K562 (cell line): ENCODE measurements around the gene LIN28A. TPM values are rescaled to one million over a fixed set of nuclear protein-coding genes. Genes with fewer than 3 reads are reported as not detected.

ENCODE experiments used
- BHLHE40 ChIP-seq: IDR thresholded peaks from 2 replicates; pipeline ENCODE4 v1.6.1; 2011; ENCODE audit warnings: low read length, improper control_type of control experiment
- GATA2 ChIP-seq: sonication (generic); formaldehyde crosslinking; IDR thresholded peaks from 2 replicates; pipeline ENCODE4 v1.4.0; 2020; ENCODE audit warnings: mild to moderate bottlenecking, missing genetic modification reagents
- GTF2F1 ChIP-seq: IDR thresholded peaks from 2 replicates; pipeline ENCODE4 v1.6.1; 2011; ENCODE audit warnings: low read depth, low read length, improper control_type of control experiment
- HDAC3 ChIP-seq: fragments of 450-650 bp; IDR thresholded peaks from 2 replicates; pipeline ENCODE4 v1.6.1; 2018; ENCODE audit warnings: borderline replicate concordance, mild to moderate bottlenecking, moderate library complexity; ENCODE audit not compliant: partially characterized antibody
- ILK ChIP-seq: fragments of 450-650 bp; IDR thresholded peaks from 2 replicates; pipeline ENCODE4 v1.6.1; 2016; ENCODE audit warnings: missing genetic modification characterization, low read depth, mild to moderate bottlenecking, missing compliant biosample characterization, moderate library complexity, borderline replicate concordance
- MTF1 ChIP-seq: fragments of 250-450 bp; sonication (Bioruptor Pico); IDR thresholded peaks from 2 replicates; pipeline ENCODE4 v1.9.0; 2021; ENCODE audit warnings: moderate library complexity, mild to moderate bottlenecking, inconsistent platforms, borderline replicate concordance
- PHTF2 ChIP-seq: fragments of 250-450 bp; sonication (Bioruptor Pico); IDR thresholded peaks from 2 replicates; pipeline ENCODE4 v1.5.0; 2021; ENCODE audit warnings: mild to moderate bottlenecking
- RBM22 ChIP-seq: fragments of 200-400 bp; formaldehyde crosslinking; IDR thresholded peaks from 2 replicates; pipeline ENCODE4 v1.6.1; 2018; ENCODE audit warnings: low read length, low read depth; ENCODE audit not compliant: poor library complexity, severe bottlenecking
- XRCC5 ChIP-seq: fragments of 200-400 bp; formaldehyde crosslinking; IDR thresholded peaks from 2 replicates; pipeline ENCODE4 v1.6.1; 2017; ENCODE audit warnings: low read depth, mild to moderate bottlenecking, low read length
- ZNF124 ChIP-seq: sonication (generic); formaldehyde crosslinking; IDR thresholded peaks from 2 replicates; pipeline ENCODE4 v1.8.1; 2022; ENCODE audit warnings: missing genetic modification reagents
- ZNF707 ChIP-seq: fragments of 250-450 bp; sonication (Bioruptor Pico); conservative IDR thresholded peaks from 2 replicates; pipeline ENCODE4 v1.8.0; 2022; ENCODE audit warnings: inconsistent platforms, mild to moderate bottlenecking, moderate library complexity
- polyA plus RNA-seq, 8 experiments: library from polyadenylated mRNA; depleted of rRNA in 4 of 8; stranded (reverse) in 5 of 8; unstranded in 3 of 8; fragments of >200 nt; fragmentation: Nextera tagmentation in 2 of 8; fragmentation: Illumina TruSeq in 1 of 8; extraction: Ambion mirVana in 2 of 8; extraction: Trizol in 1 of 8; gene quantifications; 2 replicates each; pipeline versions ENCODE4 v1.2.1 to v1.2.3, GENCODE V29; 2011 to 2014; ENCODE audit warnings: inconsistent platforms in 1 of 8, missing spikeins in 1 of 8
- total RNA-seq, 7 experiments: library from RNA; depleted of rRNA in 6 of 7; stranded (reverse); fragments of >200 nt in 6 of 7; fragmentation: Illumina TruSeq in 2 of 7; extraction: Trizol in 2 of 7; gene quantifications; 2 replicates each; pipeline versions ENCODE4 v1.2.1 to v1.2.3, GENCODE V29; 2011 to 2021; ENCODE audit warnings: low replicate concordance in 1 of 7
- TF ChIP-seq, protein P1 (sequence below): fragments of 250-450 bp; sonication (Bioruptor Pico); IDR thresholded peaks from 2 replicates; pipeline ENCODE4 v1.5.0; 2021
- TF ChIP-seq, protein P2 (sequence below): sonication (generic); formaldehyde crosslinking; IDR thresholded peaks from 2 replicates; pipeline ENCODE4 v1.8.0; 2023; ENCODE audit warnings: missing genetic modification reagents, mild to moderate bottlenecking, borderline replicate concordance
- TF ChIP-seq, protein P3 (sequence below): fragments of 250-450 bp; sonication (Bioruptor Pico); IDR thresholded peaks from 2 replicates; pipeline ENCODE4 v1.4.0; 2020

LIN28A gene
- total and polyA plus RNA-seq, 9 of the 15 experiments (the other 6 are each of a cell fraction or from before 2014, with no cell fraction given), result 0.80 to 5.4 (median 3.9) TPM

DNA sequence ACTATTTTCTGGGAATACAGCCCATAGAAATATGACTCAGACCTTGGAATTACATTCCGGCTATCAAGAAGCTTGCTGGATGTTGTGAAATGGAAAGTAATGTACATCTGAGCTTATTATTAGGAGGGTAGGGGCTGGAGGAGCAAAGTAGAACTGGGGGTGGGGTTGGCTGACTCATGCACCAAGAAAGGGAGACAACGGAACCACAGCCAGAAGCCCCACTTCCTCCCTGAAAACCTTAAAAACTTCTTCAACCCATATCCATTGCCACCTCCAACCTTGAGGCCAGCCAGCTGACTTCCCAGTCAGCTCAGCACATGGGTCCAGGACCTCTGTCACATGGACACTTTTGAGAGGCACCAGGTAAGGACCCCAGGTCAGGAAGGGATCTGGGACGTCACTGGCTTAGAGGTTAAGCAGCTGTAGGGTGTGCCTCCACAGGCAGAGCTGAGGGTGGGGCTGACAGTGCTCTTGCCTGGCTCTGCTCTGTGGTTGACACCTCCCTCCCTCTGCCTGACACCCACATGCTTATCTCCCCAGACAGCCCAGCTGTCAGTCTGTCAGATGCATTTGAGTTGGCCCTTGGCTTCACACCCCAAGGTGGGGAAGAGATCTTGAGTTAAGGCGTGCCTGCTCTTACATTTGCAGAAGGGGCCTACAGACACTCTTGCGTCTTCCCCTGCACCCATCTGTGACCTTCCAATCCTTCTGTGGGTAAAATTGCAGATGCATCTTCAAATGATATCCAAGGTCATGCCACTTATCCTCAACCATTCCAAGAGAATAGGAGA, 32.3 kb upstream of the LIN28A start (continued):
- TF ChIP-seq MTF1 (CRISPR knock-in tag) (no peak), BHLHE40 (peak; percentile 76), RBM22 (no peak), ZNF124 (CRISPR knock-in tag) (no peak), GTF2F1 (no peak), GATA2 (peak; percentile 99), ZNF707 (no peak), HDAC3 (peak; percentile 79), XRCC5 (peak; percentile 82; the same call in 1 of the 2 replicates), ILK (tag) (no peak), PHTF2 (CRISPR knock-in tag) (no peak)
- TF ChIP-seq, protein P1, sequence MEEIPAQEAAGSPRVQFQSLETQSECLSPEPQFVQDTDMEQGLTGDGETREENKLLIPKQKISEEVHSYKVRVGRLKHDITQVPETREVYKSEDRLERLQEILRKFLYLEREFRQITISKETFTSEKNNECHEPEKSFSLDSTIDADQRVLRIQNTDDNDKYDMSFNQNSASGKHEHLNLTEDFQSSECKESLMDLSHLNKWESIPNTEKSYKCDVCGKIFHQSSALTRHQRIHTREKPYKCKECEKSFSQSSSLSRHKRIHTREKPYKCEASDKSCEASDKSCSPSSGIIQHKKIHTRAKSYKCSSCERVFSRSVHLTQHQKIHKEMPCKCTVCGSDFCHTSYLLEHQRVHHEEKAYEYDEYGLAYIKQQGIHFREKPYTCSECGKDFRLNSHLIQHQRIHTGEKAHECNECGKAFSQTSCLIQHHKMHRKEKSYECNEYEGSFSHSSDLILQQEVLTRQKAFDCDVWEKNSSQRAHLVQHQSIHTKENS (CRISPR knock-in tag), result 0 out of 2 replicates have a peak, but pooled peaks have one; percentile 17
- TF ChIP-seq, protein P2, sequence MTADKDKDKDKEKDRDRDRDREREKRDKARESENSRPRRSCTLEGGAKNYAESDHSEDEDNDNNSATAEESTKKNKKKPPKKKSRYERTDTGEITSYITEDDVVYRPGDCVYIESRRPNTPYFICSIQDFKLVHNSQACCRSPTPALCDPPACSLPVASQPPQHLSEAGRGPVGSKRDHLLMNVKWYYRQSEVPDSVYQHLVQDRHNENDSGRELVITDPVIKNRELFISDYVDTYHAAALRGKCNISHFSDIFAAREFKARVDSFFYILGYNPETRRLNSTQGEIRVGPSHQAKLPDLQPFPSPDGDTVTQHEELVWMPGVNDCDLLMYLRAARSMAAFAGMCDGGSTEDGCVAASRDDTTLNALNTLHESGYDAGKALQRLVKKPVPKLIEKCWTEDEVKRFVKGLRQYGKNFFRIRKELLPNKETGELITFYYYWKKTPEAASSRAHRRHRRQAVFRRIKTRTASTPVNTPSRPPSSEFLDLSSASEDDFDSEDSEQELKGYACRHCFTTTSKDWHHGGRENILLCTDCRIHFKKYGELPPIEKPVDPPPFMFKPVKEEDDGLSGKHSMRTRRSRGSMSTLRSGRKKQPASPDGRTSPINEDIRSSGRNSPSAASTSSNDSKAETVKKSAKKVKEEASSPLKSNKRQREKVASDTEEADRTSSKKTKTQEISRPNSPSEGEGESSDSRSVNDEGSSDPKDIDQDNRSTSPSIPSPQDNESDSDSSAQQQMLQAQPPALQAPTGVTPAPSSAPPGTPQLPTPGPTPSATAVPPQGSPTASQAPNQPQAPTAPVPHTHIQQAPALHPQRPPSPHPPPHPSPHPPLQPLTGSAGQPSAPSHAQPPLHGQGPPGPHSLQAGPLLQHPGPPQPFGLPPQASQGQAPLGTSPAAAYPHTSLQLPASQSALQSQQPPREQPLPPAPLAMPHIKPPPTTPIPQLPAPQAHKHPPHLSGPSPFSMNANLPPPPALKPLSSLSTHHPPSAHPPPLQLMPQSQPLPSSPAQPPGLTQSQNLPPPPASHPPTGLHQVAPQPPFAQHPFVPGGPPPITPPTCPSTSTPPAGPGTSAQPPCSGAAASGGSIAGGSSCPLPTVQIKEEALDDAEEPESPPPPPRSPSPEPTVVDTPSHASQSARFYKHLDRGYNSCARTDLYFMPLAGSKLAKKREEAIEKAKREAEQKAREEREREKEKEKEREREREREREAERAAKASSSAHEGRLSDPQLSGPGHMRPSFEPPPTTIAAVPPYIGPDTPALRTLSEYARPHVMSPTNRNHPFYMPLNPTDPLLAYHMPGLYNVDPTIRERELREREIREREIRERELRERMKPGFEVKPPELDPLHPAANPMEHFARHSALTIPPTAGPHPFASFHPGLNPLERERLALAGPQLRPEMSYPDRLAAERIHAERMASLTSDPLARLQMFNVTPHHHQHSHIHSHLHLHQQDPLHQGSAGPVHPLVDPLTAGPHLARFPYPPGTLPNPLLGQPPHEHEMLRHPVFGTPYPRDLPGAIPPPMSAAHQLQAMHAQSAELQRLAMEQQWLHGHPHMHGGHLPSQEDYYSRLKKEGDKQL (CRISPR knock-in tag), result no peak
- TF ChIP-seq, protein P3, sequence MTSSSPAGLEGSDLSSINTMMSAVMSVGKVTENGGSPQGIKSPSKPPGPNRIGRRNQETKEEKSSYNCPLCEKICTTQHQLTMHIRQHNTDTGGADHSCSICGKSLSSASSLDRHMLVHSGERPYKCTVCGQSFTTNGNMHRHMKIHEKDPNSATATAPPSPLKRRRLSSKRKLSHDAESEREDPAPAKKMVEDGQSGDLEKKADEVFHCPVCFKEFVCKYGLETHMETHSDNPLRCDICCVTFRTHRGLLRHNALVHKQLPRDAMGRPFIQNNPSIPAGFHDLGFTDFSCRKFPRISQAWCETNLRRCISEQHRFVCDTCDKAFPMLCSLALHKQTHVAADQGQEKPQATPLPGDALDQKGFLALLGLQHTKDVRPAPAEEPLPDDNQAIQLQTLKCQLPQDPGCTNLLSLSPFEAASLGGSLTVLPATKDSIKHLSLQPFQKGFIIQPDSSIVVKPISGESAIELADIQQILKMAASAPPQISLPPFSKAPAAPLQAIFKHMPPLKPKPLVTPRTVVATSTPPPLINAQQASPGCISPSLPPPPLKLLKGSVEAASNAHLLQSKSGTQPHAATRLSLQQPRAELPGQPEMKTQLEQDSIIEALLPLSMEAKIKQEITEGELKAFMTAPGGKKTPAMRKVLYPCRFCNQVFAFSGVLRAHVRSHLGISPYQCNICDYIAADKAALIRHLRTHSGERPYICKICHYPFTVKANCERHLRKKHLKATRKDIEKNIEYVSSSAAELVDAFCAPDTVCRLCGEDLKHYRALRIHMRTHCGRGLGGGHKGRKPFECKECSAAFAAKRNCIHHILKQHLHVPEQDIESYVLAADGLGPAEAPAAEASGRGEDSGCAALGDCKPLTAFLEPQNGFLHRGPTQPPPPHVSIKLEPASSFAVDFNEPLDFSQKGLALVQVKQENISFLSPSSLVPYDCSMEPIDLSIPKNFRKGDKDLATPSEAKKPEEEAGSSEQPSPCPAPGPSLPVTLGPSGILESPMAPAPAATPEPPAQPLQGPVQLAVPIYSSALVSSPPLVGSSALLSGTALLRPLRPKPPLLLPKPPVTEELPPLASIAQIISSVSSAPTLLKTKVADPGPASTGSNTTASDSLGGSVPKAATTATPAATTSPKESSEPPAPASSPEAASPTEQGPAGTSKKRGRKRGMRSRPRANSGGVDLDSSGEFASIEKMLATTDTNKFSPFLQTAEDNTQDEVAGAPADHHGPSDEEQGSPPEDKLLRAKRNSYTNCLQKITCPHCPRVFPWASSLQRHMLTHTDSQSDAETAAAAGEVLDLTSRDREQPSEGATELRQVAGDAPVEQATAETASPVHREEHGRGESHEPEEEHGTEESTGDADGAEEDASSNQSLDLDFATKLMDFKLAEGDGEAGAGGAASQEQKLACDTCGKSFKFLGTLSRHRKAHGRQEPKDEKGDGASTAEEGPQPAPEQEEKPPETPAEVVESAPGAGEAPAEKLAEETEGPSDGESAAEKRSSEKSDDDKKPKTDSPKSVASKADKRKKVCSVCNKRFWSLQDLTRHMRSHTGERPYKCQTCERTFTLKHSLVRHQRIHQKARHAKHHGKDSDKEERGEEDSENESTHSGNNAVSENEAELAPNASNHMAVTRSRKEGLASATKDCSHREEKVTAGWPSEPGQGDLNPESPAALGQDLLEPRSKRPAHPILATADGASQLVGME (CRISPR knock-in tag), result peak; percentile 61; the same call in 1 of the 2 replicates
